ENCODE measurements around the gene STX1B.
A peak's percentile ranks its signal among the peaks of the same experiment; 100 is the strongest.

Gene STX1B

GRCh38 chr16:30972872-30973271 is 37.6 kb downstream of the STX1B start:
- DNase-seq, result no peak

GRCh38 chr16:30971298-30971697 is 39.1 kb downstream of the STX1B start:
- no peak for DNase-seq

GRCh38 chr16:30969246-30969842 is 41.1 kb downstream of the STX1B start:
- DNase-seq, result no peak

GRCh38 chr16:30967795-30968194 is 42.6 kb downstream of the STX1B start:
- DNase-seq, result no peak

GRCh38 chr16:30966033-30966619 is 44.3 kb downstream of the STX1B start:
- DNase-seq, result no peak

- no peak for DNase-seq
Measured at GRCh38 chr16:30965436-30965835, 45.0 kb downstream of the STX1B start.

GRCh38 chr16:30964574-30965226 is 45.7 kb downstream of the STX1B start:
- no peak for DNase-seq

GRCh38 chr16:30963925-30964511 is 46.4 kb downstream of the STX1B start:
- DNase-seq, result no peak

- no peak for DNase-seq
Measured at GRCh38 chr16:30961384-30961783, 49.1 kb downstream of the STX1B start.

GRCh38 chr16:30958175-30959079 is 52.0 kb downstream of the STX1B start:
- DNase-seq, result no peak

GRCh38 chr16:30957456-30958174 is 52.8 kb downstream of the STX1B start, which contains the start of gene SETD1A:
SETD1A (plus strand) TSS chr16:30957754; CDS start chr16:30958732, 978 bp downstream.
- DNase-seq, result peak; percentile 97

- DNase-seq, result peak; percentile 94
Measured at GRCh38 chr16:30956601-30957455, 53.6 kb downstream of the STX1B start.

- DNase-seq, result no peak
Measured at GRCh38 chr16:30954993-30955392, 55.4 kb downstream of the STX1B start.

- DNase-seq, result peak; percentile 65
Measured at GRCh38 chr16:30953511-30954124, 56.8 kb downstream of the STX1B start.

GRCh38 chr16:30953111-30953510 is 57.3 kb downstream of the STX1B start:
- DNase-seq, result no peak

- DNase-seq, result no peak
Measured at GRCh38 chr16:30951750-30952149, 58.7 kb downstream of the STX1B start.

- no peak for DNase-seq
Measured at GRCh38 chr16:30951193-30951592, 59.2 kb downstream of the STX1B start.

GRCh38 chr16:30950516-30951065 is 59.8 kb downstream of the STX1B start:
- DNase-seq, result no peak

GRCh38 chr16:30949650-30950515 is 60.6 kb downstream of the STX1B start:
- peak; percentile 52 for DNase-seq

Data from stimulated activated CD4-positive, alpha-beta T cell treated with anti-CD3 and anti-CD28 coated beads, Interleukin-1b, Interleukin-23, amount 100 ng/mL, for 48 hours (primary cell).